ENCODE results near the gene EXOC2.

- TF ChIP-seq CTCF (IDR thresholded peaks at IDR 0.05) = no peak
- TF ChIP-seq EZH2 (IDR thresholded peaks at IDR 0.05) = no peak
Observed at GRCh38 chr6:506508-506907, 186.4 kb downstream of the EXOC2 start.
